NOMO-1 treated with dmso at 0.1 percent for 144 hours (cell line): Measurements from ENCODE around the gene BABAM2.
"Not testable (repeated sequence)": the region's sequence is repeated elsewhere in the genome, so short reads cannot be mapped to it uniquely, and the experiment has no call there.

Experiments
- DNase-seq: peaks from one replicate; lab custom pipeline; 2025; ENCODE audit not compliant: unreplicated experiment; lab: John Stamatoyannopoulos, UW

BABAM2 gene

DNA sequence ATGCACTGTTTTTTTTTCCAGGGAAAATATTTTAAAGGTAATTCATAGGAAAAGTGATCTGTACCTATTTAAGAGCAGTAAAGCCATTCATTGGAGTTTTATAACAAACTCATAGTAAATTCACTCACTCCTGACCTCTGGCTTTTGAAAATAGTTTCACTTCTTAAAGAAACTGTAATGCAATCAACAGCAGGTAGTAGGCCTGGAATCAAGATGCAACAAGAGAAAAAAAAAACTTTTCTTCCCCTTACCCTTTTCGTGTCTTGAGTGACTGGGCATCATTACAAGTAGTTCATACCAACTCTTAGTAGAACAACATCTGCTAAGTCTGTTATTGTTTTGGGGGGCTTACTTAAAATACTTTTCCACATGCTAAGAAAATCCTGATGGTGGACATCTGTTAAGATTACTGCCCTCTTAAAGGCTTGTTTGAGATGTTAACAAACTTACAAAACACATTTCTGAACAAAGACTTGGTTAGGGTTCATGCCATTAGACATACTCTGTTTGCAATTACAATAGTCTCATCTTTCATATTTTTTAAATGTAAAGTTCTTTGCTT lies 338.0 kb downstream of the BABAM2 start:
- DNase-seq: peak; percentile 15

DNA sequence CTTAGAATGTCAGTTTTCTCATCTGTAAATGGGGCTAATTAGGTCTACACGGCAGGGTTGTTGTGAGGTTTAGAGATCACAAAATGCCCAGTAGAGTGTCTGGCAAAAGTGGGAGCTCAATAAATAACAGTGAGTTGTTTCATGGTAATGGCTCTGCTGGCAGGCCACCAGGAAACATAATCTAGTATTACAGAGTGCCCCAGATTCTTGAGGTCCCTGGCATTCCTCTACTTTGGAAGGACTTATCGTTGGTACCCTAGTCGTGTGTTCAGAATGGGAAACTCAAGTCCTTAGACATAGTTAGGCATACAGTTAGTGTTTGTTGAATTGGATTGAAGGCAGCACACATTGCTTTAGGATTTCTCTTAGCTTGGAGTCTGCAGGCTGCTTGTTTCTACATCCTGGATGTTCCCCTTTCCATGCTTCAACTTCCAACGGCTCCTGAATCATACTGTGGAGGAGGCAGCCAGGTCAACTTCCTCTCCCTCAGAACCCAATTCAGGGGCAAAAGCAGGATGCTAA lies 340.6 kb downstream of the BABAM2 start:
- DNase-seq: no peak

DNA sequence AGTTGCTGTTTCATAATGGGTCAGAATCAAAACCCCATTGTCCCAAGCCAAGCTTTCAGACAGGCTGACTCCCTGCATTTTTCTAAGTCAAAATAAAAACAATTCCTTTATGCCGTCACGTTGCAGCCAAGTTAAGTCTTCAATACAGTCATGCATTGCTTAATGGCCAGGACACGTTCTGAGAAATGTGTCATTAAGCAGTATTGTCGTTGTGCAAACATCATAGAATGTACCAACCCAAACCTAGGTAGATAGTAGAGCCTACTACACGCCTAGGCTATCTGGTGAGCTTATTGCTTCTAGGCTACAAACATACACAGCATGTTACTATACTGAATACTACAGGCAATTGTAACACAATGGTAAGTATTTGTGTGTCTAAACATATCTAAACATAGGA lies 341.8 kb downstream of the BABAM2 start:
- no peak for DNase-seq

DNA sequence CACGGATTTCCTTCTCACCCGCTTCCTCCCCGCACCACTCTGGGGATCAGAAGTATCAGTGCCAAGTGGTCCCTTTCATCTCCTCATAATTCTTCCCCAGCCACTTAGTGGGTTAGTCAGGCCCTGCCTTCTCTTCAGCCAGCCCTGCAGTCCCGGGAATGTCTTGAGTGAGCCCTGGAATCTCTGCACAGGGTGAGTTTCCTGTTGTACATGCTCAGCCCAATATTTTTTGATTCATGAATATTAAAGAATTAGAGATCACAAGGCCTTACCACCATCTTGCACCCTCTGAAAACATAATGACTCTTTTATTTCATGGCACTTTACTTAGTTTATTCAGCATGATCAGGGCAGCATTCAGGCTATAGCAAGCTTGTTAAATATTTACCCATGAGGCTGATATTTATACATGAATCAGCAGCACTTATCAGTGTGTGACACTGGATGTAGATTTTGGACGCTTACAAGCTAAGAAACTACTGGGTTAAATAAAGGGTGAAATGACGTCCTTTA lies 342.7 kb downstream of the BABAM2 start:
- DNase-seq: no peak

DNA sequence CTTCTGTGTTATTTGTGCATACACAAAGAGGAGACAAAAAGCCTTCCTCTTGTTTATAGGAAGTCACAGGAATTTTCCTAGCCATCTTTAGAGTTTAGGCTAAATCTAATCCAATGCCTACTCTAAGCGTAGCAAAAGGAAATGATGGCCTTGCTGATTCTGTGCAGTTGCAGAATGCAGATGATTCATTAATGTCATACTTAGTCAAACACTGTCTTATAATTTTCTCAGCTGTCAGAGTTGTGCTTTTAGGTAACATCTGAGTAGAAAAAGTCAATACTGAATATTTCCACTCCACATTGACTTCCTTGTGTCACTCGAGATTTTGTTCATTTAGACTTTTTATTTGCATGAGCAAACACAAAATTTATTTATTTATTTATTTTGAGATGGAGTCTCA lies 344.3 kb downstream of the BABAM2 start:
- DNase-seq: no peak

DNA sequence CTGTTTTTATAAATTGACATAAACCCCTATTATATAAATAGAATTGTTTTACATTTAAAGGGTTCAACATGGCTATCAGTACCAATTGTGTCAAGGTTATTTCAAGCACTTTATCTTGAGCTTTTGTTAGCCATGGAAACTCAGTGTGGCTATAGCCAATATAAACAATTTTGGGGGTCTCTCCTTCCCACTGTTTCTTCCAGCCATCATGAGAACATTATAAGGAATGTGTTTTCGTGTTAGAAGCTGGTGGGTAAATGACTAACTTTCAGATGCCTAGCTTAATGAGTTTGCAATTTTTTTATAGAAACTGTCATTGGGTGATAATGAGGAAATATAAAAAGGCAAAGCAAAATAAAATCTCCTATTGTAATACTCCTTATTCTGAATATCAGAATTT lies 348.7 kb downstream of the BABAM2 start:
- no peak for DNase-seq

DNA sequence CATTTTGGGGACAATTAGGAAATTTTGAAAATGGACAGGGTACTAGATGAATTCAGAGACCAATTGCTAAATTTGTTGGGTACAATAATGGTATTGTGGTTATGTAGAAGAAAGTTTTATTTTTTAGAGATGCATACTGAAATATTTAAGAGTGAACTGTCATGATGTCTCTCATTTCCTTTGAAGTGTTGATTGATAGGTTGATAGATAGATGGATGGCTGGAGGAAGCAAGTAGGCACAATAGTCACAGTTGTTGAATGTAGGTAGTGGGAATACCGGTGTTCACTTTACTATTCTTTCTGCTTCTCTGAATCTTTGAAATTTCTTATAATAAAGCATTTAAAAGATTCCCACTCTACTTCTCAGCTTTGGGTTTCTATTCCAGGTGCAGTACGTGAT lies 350.4 kb downstream of the BABAM2 start:
- DNase-seq: no peak

DNA sequence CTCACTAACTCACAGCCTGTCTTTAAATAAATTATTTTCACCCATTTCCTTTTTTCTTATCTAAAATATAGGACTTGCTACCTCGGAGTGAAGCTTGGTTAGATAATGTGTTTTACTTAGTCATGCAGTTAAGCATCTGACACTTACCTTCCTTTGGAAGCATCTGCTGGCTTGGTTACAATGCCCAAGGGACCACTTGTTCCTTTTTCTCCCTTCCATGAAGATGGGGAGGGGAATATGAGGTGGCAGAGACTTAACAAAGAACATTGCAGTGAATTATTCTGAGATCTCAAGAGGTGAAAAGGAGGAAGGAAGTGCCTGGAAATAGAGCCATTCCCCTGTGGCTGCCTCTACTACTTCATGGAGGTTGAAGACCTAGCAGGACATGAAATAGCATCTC lies 356.8 kb downstream of the BABAM2 start:
- DNase-seq: no peak

DNA sequence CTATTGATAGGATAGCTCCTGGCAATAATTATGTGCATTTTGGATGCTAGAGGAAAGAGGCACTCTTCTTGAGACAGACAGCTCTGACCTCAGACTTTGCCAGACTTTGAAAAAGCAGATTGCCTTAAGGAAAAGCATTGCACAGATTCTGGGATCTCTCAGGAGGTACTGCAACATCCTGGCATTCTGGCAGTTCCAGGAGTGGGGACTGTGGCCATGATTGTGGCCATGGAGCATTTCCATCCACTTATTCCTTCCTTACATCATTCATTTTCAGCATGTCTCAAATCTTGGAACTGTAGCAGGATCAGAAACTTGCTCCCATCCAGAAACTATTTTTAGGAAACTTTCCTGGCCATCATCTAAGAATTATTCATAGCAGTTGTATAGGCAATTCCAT lies 357.2 kb downstream of the BABAM2 start:
- no peak for DNase-seq

DNA sequence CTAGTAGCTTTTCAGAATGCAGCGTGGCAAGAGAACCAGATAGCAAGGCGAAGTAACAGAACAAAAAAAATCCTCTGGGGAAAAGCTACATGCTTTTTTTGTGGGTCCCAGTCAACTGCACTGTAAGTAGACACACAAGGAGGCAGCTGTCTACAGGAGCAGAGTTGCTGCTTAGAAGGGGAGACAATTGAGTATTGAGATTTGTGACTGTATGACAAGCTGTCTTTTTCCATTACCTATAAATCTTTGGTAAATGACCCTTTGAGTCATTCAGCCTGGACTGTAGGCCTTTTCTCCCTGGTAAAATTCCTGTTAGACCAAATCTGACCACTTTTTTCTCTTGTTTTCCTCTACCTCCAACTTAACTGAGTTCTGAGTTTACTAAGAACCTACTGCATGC lies 358.0 kb downstream of the BABAM2 start:
- DNase-seq: no peak

DNA sequence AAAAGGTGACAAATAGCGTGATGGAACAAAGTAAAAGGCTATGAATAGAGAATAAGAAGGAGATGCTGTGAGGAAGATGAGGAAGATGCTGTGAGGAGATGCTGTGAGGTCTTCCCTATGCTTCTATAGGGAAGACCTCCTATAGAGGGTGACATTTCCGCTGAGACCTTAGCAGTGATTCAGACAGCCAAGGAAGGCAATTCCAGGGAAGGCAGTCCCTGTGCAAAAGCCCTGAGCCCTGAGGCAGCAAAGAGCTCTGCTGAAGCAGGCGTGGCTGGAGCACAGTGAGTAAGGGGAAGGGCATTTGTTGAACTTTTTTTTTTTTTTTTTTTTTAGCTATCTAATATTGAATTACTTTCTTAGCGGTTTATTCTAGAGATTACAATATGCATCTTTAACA lies 359.5 kb downstream of the BABAM2 start:
- DNase-seq: no peak

DNA sequence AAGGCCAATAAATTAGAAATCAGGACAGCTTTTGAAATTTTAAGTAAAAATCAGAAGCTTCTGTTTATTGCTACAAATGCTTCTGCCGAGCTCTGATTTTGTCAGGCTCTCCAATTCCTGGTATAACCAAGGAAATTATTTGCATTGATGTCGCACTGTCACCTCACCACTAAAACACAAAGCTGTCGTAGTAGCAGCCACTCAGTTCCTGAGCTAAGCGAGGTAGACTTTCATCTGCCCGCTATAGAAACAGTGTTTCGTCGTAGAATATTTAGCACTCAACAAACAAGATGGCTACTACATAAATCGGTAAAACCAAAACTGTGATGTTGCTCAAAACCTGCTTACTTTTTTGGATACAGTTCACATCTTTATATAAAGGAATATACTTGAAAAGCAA lies 360.8 kb downstream of the BABAM2 start:
- no peak for DNase-seq

DNA sequence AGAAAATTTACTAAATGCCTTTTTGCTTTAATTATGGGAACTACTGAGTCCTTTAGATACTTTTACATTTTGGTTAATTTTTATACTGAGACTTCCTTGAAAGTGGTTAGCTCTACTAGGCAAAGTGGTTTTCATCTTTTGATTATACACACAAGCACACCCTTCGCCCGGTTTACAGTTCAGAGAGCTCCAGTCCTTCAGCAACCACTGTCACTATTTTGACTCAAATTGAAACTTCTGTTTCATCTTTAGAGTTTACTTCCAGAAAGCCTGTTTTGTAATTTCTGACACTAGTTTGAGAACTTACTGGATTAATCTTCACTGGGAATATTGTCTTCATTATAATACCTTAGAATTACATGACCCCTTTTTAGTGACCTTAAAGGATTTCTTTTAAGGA lies 361.8 kb downstream of the BABAM2 start:
- no peak for DNase-seq

DNA sequence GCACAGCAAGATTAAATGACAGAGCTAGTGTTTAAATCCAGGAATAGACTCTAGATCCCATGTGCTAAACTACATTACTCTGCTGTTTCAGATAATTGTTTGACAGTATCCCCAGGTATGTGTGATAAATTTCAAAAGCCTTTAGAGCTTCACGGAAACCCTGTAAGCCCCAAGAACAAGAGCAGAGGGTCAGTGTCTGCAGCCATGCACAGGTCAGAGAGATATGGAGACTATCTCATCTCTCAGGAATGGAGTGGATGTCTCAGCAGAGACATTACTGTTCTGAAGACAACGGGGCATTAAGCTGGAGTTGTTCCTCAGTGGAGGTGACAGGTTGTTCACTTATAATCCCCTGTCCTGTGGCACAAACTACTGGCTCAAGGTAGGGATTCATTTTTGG lies 363.0 kb downstream of the BABAM2 start:
- DNase-seq: no peak

DNA sequence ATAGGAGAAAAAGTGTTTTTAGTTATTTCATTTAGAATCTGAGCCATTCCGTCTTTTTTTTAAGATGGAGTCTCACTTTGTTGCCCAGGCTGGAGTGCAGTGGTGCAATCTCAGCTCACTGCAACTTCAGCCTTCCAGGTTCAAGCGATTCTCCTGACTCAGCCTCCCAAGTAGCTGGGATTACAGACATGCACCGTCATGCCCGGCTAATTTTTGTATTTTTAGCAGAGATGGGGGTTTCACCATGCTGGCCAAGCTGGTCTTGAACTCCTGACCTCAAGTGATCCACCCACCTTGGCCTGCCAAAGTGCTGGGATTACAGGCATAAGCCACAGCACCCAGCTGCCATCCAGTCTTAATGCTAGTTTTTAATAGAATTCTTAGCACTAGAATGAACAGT lies 364.7 kb downstream of the BABAM2 start:
- not testable (repeated sequence) for DNase-seq

DNA sequence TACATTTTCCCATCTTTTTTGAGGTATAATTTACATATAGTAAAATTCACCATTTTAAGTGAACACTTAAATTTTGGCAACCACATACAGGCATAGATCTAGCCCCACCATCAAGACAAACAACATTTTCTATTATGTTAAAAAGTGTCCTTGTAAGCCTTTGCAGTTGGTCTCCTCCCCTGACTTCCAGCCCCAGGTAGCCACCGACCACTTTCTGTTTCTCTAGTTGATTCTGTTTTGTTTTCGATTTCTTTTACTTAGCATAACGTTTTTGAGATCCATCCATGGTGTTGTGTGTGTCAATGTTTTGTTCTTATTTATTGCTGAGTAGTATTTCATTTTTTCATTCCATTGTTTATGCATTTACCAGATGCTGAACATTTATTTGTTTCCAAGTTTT lies 366.7 kb downstream of the BABAM2 start:
- DNase-seq: no peak

DNA sequence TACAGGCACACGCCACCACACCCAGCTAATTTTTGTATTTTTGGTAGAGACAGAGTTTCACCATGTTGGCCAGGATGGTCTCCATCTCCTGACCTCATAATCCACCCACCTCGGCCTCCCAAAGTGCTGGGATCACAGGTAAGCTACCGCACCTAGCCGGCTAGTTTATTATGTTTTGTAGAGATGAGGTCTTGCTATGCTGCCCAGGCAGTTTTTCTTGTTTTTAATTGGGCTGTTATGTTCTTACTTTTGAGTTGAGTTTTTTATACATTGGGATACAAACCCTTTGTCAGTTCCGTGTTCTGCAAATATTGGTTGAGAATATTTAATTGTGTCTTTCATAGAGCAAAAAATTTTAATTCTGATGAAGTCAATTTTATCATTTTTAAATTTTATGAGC lies 368.7 kb downstream of the BABAM2 start:
- DNase-seq: not testable (repeated sequence)

DNA sequence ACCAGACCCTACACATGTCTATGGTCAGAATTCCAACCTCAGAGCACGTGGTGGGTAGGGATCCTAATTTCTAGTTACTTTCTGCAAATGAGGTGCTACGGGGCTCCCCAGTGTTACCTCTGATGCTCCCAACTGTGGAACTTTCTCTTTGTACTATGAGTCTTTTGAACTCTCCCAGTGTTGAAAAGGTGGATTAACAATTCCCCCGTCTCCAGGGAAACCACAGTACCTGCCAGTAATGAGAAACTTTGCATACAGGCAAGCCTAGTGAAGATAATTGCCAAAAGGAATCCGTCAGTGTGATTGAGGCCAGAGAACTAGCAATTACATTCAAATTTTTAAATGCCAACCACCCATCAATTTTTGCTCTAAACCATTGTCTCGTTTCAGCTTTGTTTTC lies 373.2 kb downstream of the BABAM2 start:
- DNase-seq: no peak

DNA sequence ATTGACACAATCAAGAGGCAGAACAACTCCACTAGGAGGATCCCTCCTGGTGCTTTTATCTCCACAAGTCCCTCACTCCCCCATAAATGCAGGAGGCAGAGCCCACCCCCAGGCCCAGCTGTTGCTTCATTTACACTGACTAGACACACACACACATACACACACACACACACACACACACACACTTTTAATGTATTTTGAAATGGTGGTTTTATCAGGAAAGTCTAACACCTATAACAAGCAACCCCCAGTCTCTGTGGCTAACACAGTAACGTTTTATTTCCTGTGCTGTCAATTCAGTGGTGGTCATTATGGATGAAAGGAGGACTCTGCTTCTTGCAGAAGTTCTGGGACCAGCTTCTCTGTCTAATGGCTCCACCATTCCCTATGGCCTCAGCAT lies 376.8 kb downstream of the BABAM2 start:
- no peak for DNase-seq

DNA sequence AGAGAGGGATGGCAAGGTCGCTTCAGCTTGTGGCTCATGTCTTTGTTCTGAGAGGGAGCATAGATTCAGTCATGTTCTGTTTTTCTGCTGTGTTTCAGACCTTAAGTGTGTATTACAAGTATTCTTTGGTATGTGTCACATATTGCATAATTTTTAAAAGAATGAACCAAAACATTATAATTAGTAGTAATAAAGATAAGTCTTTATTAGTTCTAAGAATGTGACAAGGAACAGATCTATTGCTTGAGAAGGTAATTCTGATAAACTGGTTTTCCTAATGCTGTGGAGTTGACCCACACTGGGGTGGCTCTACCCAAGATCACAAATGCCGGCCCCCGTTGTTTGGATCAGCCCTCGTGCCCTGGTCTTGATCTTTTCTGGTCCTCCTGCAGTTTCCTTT lies 377.9 kb downstream of the BABAM2 start:
- no peak for DNase-seq

DNA sequence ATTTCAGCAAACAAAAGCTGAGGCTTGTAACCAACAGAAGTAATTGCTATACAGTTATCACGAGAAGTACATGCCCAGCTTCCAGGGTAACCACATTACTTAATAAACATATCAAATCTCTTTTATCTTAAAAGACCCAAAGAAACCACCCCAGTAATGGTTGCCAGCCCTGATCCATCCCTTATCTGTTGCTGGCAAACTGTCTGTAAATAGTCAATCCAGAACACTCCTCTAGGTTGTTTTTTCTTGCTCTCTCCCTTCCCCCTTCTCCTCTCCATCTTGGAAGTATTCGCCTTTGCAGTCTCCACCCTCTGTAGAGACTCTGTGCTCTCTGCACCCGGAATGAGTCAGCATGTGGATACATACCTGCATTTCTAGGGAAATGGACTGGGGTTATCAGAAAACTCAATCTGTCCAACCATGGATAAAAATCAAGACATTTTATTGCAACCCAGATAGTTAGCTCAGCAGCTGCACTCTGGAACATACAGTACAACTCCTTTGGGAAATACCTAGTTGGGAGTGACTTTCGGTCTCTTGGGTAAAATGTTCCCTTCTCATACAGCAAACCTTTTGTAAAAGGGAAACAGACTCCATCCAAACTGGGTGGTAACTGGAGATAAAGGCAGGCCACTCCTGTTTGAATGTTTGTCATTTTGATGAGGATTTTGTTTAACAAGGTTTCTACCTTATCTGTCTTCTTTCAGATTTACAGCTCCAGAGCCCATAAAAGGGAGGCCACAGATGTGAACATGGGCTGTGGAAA lies 378.7 kb downstream of the BABAM2 start:
- DNase-seq: no peak

DNA sequence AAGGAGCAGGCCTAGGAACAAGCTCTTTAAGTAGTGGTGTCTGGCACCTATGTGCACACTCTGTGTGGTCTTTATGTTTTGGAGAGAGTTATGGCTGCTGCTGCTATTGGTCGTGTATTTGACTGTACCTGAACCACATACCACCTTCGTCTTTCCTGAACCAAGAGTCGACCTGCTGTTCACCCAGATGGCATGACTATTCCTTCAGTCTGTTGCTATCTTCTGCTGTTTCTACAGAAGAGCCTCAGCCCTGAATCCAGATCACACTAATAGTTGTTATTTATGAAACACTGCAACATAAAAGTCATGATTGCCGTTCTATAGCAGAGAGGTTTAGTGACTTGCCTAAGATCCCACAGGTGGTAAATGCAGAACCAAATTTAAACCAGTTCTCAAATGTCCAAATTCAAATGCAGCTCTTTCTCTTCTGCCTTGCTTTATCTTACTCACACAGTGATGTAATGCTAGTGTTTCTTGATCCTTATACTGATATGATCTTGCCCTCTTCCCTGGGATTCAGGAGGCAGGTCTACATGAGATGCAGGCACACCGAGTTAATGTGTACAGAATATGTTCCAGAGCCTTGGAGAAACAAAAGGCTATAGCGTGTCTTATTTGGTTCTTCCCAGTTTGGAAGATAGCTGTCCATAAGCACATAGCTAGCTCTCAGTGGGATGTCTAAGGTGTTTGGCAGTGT lies 380.1 kb downstream of the BABAM2 start:
- DNase-seq: no peak
